ENCODE results near the gene ASCL5. TPM values are rescaled to one million over a fixed set of nuclear protein-coding genes. Genes with fewer than 3 reads are reported as not detected.

ASCL5 gene
- total and polyA plus RNA-seq, 9 of the 15 experiments (the other 6 are each of a cell fraction or from before 2014, with no cell fraction given) = 0.09 TPM; not detected in 8

DNA sequence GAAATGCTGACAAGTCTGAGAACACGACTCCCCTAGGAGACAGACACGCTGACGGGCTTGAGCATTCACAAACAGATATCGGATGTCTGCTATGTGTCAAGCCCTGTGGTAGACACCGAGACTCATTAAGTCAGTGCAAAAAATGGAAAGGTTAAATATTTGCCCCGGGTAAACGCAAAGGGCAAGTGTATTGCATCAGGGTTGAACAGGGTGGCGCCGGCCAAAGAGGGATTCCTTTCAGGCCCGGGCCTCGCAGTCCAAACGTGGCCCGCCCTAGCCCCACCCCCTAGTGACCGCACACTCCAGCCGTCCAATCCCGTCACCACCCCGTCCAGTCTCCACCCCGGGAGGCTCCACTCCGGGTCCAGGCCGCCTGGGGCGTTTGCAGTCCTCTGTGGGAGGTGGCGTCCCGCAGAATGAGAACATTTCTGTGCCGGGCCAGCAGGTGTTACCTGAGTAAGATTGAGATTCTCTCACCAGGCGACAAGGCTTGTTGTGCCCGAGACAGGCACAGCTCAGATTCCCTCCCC, 43.6 kb upstream of the ASCL5 start (continued):
- no peak for TF ChIP-seq GTF3C2 (IDR thresholded peaks at IDR 0.05; ENCODE audit: borderline replicate concordance, extremely low read depth, insufficient read length)
- no peak for TF ChIP-seq ZNF780A (CRISPR knock-in tag; IDR thresholded peaks at IDR 0.05)
- TF ChIP-seq FOXK1 (CRISPR knock-in tag; IDR thresholded peaks at IDR 0.05; ENCODE audit: borderline replicate concordance) = no peak
- no peak for TF ChIP-seq RFX5 (IDR thresholded peaks at IDR 0.05; ENCODE audit: low read depth, low read length)
- TF ChIP-seq, protein P1, sequence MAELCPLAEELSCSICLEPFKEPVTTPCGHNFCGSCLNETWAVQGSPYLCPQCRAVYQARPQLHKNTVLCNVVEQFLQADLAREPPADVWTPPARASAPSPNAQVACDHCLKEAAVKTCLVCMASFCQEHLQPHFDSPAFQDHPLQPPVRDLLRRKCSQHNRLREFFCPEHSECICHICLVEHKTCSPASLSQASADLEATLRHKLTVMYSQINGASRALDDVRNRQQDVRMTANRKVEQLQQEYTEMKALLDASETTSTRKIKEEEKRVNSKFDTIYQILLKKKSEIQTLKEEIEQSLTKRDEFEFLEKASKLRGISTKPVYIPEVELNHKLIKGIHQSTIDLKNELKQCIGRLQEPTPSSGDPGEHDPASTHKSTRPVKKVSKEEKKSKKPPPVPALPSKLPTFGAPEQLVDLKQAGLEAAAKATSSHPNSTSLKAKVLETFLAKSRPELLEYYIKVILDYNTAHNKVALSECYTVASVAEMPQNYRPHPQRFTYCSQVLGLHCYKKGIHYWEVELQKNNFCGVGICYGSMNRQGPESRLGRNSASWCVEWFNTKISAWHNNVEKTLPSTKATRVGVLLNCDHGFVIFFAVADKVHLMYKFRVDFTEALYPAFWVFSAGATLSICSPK (IDR thresholded peaks at IDR 0.05; ENCODE audit: borderline replicate concordance) = no peak
- TF ChIP-seq EP400 (IDR thresholded peaks at IDR 0.05) = peak; percentile 93
- TF ChIP-seq, protein P2, sequence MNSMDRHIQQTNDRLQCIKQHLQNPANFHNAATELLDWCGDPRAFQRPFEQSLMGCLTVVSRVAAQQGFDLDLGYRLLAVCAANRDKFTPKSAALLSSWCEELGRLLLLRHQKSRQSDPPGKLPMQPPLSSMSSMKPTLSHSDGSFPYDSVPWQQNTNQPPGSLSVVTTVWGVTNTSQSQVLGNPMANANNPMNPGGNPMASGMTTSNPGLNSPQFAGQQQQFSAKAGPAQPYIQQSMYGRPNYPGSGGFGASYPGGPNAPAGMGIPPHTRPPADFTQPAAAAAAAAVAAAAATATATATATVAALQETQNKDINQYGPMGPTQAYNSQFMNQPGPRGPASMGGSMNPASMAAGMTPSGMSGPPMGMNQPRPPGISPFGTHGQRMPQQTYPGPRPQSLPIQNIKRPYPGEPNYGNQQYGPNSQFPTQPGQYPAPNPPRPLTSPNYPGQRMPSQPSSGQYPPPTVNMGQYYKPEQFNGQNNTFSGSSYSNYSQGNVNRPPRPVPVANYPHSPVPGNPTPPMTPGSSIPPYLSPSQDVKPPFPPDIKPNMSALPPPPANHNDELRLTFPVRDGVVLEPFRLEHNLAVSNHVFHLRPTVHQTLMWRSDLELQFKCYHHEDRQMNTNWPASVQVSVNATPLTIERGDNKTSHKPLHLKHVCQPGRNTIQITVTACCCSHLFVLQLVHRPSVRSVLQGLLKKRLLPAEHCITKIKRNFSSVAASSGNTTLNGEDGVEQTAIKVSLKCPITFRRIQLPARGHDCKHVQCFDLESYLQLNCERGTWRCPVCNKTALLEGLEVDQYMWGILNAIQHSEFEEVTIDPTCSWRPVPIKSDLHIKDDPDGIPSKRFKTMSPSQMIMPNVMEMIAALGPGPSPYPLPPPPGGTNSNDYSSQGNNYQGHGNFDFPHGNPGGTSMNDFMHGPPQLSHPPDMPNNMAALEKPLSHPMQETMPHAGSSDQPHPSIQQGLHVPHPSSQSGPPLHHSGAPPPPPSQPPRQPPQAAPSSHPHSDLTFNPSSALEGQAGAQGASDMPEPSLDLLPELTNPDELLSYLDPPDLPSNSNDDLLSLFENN (IDR thresholded peaks at IDR 0.05; ENCODE audit: low read depth in 2 of 2, low read length in 2 of 2) = no peak
- no peak for TF ChIP-seq RBM39 (optimal IDR thresholded peaks at IDR 0.05; ENCODE audit: low read depth, low read length)
- TF ChIP-seq, protein P3, sequence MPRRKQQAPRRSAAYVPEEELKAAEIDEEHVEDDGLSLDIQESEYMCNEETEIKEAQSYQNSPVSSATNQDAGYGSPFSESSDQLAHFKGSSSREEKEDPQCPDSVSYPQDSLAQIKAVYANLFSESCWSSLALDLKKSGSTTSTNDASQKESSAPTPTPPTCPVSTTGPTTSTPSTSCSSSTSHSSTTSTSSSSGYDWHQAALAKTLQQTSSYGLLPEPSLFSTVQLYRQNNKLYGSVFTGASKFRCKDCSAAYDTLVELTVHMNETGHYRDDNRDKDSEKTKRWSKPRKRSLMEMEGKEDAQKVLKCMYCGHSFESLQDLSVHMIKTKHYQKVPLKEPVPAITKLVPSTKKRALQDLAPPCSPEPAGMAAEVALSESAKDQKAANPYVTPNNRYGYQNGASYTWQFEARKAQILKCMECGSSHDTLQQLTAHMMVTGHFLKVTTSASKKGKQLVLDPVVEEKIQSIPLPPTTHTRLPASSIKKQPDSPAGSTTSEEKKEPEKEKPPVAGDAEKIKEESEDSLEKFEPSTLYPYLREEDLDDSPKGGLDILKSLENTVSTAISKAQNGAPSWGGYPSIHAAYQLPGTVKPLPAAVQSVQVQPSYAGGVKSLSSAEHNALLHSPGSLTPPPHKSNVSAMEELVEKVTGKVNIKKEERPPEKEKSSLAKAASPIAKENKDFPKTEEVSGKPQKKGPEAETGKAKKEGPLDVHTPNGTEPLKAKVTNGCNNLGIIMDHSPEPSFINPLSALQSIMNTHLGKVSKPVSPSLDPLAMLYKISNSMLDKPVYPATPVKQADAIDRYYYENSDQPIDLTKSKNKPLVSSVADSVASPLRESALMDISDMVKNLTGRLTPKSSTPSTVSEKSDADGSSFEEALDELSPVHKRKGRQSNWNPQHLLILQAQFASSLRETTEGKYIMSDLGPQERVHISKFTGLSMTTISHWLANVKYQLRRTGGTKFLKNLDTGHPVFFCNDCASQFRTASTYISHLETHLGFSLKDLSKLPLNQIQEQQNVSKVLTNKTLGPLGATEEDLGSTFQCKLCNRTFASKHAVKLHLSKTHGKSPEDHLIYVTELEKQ (CRISPR knock-in tag; IDR thresholded peaks at IDR 0.05) = no peak
- no peak for TF ChIP-seq HNRNPLL (IDR thresholded peaks at IDR 0.05; ENCODE audit: low read depth, low read length, poor library complexity, severe bottlenecking)
- TF ChIP-seq NBN (IDR thresholded peaks at IDR 0.05; ENCODE audit: low read depth) = peak; percentile 84
- TF ChIP-seq, protein P4, sequence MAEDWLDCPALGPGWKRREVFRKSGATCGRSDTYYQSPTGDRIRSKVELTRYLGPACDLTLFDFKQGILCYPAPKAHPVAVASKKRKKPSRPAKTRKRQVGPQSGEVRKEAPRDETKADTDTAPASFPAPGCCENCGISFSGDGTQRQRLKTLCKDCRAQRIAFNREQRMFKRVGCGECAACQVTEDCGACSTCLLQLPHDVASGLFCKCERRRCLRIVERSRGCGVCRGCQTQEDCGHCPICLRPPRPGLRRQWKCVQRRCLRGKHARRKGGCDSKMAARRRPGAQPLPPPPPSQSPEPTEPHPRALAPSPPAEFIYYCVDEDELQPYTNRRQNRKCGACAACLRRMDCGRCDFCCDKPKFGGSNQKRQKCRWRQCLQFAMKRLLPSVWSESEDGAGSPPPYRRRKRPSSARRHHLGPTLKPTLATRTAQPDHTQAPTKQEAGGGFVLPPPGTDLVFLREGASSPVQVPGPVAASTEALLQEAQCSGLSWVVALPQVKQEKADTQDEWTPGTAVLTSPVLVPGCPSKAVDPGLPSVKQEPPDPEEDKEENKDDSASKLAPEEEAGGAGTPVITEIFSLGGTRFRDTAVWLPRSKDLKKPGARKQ (CRISPR knock-in tag; IDR thresholded peaks at IDR 0.05) = no peak

Data from K562 (cell line).